NCI-H526 (cell line): ENCODE results near the gene CSPG4.
"Not testable (repeated sequence)": the region's sequence is repeated elsewhere in the genome, so short reads cannot be mapped to it uniquely, and the experiment has no call there.

Experiments used
- DNase-seq, 2 experiments: peaks; one replicate each; lab custom pipeline; 2025; lab: John Stamatoyannopoulos, UW

CSPG4 gene

DNA sequence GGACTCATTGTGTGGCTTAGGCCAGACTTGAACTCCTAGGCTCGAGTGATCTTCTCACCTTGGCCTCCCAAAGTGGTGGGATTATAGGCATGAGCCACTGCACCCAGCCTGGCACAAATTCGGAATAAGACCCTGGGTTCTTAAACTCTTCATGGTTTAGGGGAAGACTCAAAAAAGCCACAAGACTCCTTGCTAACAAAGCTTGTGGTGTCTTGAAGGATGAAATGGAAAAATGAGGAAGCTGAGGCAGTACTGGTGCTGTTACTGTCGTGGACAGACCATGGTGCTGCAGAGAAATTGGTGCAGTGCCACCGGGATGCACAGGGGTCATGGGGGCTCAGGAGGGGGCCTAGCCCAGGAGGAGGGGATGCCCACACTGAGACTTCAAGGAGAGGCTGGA is 20.3 kb downstream of the CSPG4 start:
- not testable (repeated sequence) for DNase-seq

DNA sequence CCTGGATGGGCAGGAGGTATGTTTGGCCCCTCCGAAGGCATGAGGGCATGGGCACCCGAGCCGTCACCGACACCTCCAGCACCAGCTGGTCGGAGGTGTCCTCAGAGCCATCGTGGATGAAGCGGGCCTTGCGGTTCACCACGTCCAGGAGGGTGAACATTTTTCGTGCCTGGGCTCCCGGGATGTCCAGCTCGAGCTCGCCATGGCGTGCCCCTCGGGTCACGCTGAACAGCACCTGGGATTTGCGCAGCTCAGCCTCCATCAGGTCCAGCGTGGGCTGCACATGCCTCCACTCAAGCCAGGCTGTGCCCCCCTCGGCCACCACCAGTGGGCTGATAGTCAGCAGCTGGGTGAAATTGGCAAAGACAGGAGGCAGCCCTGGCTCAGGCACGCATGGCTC is 23.2 kb downstream of the CSPG4 start:
- DNase-seq, result not testable (repeated sequence)

DNA sequence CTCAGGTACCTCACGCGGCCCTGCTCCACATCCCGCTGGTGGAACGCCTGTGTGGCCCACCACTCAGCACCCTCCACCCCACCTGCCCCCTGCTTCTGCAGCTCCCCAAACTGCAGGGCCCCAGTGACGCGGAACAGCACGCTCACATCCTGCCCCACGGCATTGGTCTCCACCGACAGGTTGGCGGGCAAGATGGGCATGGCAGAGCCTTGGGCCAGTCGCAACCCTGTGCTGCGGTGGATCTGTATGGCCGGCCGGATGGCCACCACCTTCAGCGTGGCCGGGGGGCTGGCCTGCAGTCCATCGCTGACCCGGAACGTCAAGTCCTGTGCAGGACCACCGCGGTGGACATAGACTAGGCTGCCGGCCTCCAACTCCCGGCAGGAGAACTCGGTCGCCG is 23.8 kb downstream of the CSPG4 start:
- DNase-seq, result no peak

DNA sequence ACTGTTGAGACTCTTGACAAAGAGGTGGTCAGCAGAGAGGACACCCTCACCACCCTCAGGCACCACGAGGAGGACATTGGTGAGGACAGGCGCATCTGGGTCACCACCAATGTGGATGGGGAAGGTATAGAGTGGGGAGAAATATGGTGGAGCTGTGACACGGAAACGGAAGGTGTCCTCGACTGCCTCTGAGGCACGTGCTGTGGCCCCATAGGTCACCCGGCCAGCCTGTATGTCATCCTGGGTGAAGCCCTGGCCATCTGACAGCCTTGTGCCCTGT is 24.4 kb downstream of the CSPG4 start:
- DNase-seq, result no peak

DNA sequence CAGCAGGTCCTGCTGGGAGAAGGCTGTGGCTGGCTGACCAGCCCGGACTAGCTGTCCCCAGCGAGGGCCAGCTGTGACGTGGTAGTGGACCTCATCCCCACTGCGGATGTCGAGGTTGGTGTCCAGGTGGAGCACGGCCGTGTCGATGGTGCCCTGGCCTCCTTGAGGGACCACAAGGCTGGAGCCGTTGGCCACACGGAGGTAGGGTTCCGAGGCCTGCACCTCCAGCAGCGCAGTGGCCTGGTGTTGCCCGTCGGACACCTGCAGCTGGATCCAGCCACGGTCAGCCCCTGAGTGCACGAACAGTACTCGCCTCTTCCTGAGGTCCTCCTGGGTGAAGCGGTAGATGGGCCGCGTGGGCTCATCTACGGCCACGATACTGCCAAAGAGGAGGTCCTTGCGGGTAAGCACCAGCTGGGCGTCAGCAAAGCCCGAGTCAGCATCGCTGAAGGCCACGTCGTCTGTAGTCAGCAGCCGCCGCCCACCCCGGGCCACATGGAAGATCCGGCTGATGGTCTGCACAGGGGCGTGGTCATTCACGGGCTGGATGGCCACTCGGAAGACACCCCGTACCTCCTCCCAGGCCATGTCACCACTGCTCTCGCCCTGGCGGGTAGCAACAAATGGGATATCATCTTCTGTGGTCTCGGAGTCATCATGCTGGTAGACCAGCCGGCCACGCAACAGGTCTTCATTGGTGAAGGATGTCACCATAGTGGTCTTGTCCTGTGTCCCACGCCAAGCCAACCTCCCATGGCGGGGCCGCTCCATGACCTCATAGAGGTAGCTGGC is 25.0 kb downstream of the CSPG4 start:
- no peak for DNase-seq

DNA sequence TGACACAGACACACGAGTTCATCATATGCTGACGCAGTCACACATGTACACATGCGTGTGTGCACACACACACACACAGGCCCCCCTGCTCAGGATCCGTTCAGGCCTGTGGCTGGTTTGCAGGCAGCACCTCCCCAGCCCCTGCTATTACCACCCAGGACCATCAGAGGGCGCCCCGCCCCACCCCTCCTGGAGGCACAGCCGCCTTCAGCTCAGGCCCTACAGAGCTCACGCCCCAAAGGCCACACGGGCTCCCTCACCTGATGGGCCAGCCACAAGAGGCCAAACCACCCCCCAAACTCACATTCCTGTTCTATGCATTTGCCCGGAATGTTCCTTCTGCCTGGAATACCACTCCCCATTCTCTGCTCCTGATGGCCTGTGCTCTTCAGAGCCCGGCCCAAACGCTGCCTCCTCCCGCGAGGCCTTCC is 26.4 kb downstream of the CSPG4 start:
- peak in 1 of 2 experiments; percentile 68 for DNase-seq

DNA sequence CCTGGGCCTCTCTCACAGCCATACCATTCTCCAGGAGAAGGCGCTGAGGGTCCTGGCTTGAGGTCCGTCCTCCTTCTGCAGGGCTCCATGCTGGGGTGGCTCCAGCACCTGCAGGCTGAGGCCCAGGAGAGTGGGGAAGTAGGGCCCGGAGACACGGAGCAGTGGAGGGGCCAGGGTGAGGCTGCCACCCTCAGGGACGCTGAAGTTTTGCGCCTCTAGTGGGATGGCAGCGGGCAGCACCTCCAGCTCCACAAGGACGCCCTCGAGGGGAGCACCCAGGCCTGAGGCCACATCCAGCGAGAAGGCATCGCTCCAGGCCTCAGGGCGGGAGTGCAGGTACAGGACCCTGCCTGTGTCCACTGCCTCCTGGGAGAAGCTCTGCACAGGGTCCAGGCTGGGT is 27.5 kb downstream of the CSPG4 start:
- DNase-seq, result peak in 1 of 2 experiments; percentile 22

DNA sequence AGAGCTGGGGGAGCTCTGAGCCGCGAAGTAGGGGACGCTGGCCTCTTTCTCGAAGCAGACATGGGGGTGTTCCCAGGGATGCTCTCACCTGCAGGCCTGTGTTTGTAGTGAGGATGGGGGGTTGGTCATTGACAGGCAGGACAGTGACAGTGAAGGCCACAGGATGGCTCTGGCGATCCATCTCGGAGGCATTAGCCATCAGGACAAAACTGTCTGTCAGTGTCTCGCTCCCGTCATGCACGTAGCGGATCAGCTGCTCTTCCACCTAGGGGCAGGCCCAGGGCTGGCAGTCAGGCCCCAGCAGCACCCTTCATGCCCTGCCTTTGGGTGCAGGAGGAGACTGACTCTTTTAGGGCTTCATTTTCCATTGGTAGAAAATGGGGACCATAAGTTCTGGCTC is 28.0 kb downstream of the CSPG4 start:
- DNase-seq, result no peak

DNA sequence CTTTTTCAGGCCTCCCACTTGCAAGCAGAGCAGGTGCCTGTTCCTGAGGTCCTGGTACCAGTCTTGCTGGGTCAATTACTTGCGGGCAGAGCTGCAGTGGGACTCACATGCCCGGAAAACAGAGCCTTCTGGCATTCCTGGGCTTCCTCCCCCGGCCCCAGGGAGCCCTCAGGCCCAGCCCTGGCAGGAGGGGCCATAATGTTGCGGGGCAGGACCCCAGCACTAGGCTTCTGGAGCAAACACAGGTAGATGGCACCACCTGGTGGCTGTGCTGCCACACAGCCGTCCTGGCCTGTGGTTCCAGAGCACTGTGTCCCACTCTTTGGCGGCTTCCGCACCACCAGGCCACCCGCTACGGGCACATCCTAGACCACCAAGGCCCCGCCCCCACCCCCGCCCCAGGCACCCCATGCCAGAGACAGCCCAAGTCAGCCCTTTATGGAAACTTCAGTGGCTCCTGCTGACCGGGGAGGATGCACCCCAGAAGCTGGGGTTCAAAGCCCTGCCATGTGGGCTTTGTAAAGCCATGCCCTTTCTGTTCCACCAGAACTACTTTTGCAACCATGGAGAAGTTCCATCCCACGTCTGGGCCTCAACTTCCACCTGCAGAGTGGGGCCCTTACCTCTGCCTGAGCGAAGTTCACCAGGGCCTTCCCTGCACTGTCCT is 28.9 kb downstream of the CSPG4 start:
- peak; percentile 31 to 79 for DNase-seq

DNA sequence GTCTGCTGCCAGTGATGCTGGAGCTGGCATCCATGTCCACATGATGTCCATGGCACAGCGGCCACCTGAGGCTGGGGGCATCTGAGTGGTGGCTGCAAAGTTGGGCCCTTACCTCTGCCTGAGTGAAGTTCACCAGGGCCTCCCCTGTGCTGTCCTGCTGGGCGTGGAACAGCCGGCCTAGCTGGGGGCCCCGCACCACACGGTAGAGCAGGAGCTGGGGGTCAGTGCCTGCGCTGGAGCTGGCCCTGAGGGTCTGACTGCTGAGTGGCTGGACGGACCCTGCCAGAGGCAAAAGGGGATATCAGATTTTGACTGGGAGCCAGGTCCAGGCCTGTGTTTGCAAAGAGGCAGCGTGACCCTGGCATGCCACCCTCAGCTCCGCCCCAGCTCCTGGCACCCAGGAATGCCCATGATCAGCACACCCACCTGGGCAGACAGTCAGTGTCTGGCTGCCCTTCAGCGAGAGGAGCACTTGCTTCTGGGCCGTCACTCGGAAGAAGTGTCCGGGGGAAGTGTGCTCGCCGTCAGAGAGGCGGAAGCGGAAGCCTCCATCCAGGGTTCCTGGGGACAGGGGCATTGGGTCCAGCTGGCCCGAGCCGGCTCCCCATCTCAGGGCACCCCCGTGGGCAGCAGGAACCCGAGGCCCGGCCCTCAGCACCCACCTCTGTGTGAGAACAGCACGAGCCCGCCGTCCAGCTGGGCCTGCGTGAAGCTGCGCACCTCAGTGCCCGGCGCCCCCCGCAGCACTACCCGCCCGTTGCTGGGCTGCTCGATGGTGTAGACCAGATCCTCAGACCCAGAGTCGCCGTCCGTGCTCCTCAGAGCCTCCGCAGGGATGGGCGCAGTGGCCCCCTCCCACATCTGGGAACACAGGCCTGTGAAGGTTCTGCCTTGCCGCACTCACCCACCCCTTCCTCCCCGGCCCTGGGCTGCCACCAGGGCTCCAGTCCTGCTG is 30.2 kb downstream of the CSPG4 start:
- no peak for DNase-seq

DNA sequence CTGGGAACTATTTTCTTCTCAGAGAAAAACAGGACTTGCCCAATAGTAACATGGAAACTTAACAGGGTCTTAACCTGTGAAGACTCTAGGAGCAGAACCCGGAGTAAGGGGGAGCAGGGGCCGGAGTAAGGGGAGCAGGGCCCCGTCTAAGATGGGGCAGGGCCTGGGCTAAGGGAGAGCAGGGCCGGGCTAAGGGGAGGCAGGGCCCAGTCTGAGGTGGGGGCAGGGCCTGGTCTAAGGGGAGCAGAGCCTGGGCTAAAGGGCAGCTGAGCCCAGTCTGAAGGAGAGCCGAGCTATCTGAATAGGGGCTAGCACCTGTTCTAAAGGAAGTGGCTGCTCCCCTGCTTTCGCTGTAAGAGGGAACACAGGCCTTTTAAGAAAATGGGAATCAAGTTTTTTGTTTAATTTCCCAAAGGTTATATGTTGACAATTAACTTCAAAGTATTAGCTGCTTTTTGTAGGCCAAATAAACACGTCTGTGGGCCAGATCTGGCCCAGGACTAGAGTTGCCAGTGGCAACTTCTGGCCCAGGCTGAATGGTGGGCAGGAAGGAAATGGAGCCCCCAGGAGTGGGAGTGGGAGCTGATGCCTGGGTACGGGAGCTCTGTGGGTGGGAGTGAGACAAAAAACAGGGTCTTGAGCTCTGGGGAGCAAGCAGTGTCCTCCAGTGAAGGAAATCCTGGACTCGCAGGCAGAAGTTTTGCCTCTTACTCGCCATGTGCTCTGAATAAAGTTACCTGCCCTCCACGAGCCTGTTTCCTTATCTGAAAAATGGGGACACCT is 32.5 kb downstream of the CSPG4 start:
- no peak for DNase-seq

DNA sequence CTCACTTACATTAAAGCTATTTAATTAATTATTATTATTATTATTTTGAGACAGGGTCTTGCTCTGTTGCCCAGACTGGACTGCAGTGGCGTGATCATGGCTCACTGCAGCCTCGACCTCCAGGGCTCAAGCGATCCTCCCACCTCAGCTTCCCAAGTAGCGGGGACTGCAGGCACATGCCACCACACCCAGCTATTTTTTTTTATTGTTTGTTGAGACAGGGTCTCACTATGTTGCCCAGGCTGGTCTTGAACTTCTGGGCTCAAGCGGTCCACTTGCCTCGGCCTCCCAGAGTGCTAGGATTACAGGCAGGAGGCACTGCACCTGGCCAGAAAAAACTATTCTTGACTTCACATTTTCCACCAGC is 34.3 kb downstream of the CSPG4 start:
- DNase-seq, result not testable (repeated sequence)

DNA sequence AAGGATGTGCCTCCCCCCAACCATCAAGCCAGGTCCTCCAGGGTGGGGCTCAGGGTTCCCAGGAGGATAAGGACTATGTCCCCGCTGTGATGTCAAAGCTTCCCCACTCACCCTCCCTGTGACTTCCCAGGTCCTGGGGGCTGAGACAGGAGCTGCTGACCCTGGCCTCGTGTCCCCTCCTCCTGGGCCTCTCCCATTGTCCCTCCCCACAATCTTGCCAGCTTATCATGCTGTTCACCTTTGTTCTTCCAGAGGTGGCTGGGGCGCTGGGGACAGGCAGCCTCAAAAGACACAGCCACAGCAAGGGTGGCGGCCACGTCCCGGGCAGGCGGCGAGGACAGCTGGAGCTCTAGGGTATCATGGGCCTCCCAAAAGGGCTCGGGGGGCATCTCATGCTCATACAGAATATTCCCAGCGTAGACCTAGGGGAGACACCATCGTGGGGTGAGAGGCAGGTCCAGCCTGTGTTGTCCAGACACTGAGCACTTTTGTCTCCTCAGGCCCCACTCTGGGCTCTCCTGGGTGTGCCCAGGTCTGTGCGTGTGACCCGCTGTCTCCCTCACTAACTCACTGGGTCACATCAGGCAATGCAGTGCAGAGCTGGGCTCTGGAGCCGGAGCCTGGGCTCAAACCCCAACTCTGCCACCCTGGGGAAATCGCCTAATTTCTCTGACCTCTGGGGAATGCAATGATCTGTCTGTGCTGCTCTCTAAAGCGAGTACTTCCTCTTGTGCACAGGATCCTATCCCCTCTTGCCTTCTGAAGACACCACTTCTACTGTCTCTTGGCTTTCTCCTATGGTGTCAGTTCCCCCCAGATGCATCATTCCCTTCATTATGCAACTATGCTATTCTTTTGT is 35.0 kb downstream of the CSPG4 start:
- no peak for DNase-seq

DNA sequence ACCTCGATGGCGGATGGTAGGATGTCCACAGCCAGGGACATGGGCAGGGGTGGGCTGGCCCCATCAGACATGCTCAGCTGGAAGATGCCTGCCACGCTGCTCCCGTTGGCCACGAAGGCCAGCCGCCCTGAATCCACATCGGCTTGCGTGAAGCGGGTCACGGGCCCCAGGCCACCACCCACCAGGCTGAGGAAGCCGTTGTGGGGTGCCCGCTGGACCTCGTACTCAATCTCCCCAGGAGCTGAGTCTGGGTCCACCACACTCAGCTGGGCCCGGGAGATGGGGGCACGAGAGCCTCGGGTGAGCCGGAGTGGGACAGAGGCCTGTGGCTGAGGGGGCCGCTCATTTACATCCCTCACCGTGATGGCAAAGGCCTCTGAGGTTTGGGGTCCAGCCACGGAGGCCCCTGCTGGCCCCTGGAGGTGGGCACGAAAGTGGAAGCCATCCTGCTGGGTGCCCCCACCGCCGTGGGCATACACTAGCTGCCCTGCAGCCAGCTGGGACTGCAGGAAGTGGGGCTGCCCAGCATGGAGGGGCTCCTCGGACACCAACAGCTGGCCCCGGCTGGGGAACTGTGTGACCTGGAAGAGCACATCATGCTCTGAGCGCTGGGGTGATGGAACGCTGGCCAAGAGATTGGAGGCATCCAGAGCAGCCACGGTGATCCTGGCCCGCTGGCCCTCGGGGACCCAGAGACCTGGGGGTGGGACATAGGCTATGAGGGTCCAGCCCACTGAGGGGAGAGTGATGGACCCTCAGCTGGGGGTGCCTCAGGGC is 35.8 kb downstream of the CSPG4 start:
- no peak for DNase-seq

DNA sequence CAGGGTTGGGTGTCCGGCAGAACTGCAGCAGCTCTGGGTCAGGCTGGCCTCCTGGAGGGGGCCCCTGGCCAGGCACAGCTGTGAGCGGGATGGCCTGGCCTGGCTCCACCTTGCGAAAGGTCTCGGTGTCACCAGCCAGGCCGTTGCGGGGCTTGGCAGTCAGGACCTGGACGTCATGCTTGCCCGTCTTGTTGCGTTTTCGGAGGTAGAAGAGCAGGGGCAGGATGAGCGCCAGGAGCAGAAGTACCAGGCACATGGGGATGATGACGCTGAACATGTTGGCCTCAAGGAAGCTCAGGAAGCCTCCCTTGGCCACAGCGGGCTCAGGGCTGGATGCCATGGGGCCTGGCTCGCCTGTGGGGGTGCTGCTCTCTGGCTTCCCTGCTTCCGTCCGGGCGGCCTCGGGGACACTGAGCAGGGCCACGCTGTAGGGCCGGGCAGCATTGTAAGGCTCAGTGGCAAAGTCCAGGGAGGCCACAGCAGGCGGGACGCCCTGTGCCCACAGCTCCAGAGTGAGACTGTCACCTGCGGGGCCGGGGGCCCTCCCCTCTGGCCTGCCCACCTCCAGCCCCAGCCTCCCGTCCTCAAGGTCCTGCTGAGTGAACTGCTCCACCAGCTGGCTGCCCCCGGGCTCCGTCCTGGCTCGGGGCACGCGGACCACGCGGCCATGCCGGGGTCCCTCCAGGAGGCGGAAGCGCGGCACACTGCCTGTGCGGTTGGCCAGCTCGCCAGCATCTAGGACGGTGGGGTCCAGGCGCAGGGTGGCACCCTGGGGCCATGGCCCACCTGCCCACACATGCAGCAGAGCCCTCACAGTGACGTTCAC is 36.9 kb downstream of the CSPG4 start:
- no peak for DNase-seq

DNA sequence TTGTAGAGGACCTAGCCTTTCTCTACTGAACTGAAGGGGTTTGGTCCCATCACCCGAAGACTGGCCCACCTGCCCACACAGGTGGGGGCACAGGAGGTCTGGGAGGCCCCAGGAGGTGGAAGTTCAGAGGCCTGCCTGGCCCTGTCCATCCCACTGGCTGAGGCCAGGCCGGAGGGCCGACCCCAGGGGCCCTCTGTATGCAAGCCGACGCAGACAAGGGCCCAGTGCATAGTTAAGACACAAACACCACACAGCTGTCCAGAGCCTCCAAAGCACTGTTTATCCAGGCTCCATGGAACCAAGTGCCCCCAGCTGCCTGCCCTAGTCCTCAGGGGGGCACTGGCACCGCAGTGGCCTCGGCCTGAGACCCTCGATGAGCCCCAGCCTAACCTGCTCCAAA is 38.3 kb downstream of the CSPG4 start:
- DNase-seq, result no peak

DNA sequence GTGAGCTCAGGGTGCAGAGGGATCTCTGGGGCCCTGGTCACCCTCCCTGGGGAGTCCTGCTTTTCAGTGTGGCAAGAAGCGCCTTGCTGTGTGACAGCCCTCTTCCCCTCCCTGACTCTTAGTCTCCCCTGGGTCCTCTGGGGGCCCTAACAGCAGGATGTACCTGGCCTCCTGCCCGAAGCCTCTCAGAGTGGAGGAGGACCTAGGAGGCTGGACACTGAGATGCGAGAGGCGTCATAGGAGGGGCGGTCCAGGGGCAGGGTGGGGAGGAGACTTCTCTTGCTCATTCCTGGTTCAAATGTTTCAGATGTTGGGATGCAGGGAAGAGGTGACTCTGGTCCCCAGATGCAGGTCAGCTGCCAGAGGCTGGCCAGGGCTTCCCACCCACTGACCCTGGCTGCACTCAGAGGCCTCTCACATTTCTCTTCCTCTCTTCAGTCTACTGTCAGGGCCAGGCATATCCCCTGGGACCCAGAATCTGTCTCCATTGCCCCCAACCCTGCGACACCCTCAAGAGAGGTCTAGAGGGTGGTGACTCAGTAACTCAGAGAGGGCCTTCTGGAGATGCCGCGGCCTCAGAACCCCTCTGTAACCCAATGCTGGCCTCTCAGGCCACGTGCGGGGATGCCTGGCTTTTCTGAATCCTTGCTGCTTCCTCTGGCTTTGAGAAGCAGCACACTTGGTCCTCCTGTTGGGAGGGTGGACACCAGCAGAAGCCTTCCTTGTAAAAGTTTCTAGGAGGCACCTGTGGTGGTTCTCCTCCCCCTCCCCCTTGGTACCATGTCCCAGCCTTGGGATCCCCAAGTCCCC is 39.0 kb downstream of the CSPG4 start:
- DNase-seq, result no peak

DNA sequence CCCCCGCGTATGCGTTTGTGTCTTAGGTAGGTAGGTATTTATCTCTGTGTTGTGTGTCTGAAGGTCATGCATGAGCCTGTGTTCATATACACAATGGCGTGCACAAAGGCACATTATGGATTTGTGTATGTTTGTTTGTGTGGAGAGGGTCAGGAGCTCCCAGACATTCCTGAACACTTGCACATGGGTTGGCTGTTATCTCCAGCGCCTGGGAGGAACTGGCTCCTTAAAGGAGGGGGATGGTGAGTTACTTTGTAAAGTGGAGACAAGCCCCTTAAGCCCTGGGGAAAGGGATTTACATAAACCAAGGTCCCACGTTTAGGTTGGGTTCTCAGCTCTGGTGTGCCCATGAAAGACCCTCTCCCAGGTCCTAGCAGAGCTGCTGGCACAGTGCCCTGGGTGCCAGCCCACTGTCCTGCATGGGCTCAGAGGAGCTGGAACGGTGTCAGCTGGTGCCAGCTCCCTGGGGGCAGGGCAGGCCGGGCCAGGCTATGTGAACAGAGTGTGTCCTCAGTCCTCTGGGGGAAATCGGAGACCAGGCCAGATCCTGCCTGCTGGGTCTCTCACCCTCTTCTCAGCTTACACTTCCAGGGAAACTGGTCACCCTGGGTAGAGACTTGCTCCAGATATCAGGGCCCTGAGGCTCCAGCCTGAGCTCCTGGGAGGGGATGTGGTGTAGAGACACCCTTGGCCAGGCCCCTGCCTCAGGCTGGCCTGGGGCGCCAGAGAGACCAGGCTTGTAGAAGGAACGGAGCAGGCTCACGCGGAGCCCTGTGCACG is 39.8 kb downstream of the CSPG4 start:
- DNase-seq, result no peak
